DOHH2 (cell line): ENCODE measurements around the gene LONRF3.

Source experiments
- H3F3A ChIP-seq: fragments of 200-600 bp; sonication (generic), shearing (Covaris generic); 2 replicates; pipeline ENCODE4 v1.6.0; 2016; ENCODE audit warnings: antibody characterized with exemption, mild to moderate bottlenecking; ENCODE audit not compliant: control insufficient read depth, insufficient read depth
- H3K27ac ChIP-seq: fragments of 200-600 bp; sonication (generic); 2 replicates; pipeline ENCODE4 v1.5.1; 2014; ENCODE audit warnings: low read depth, mild to moderate bottlenecking, low read length, moderate library complexity
- H3K27me3 ChIP-seq: fragments of 200-600 bp; sonication (generic); 2 replicates; pipeline ENCODE4 v1.6.1; 2014; ENCODE audit warnings: mild to moderate bottlenecking, low read length, mixed read lengths; ENCODE audit not compliant: control insufficient read depth
- H3K36me3 ChIP-seq: fragments of 200-600 bp; sonication (generic); 2 replicates; pipeline ENCODE4 v1.6.1; 2014; ENCODE audit warnings: mild to moderate bottlenecking, low read length, moderate library complexity, mixed read lengths; ENCODE audit not compliant: control insufficient read depth
- H3K4me1 ChIP-seq: fragments of 200-600 bp; sonication (generic); 2 replicates; pipeline ENCODE4 v1.6.1; 2014; ENCODE audit warnings: mild to moderate bottlenecking, low read length, mixed read lengths; ENCODE audit not compliant: control insufficient read depth
- H3K4me2 ChIP-seq: fragments of 200-600 bp; sonication (generic); 2 replicates; pipeline ENCODE4 v1.6.0; 2014; ENCODE audit warnings: mild to moderate bottlenecking, low read length, moderate library complexity
- H3K4me3 ChIP-seq: fragments of 200-600 bp; sonication (generic); 2 replicates; pipeline ENCODE4 v1.5.1; 2014; ENCODE audit warnings: mild to moderate bottlenecking, low read length, mixed read lengths
- H3K79me2 ChIP-seq: fragments of 200-600 bp; sonication (generic); 2 replicates; pipeline ENCODE4 v1.6.1; 2014; ENCODE audit warnings: mild to moderate bottlenecking, low read length, mixed read lengths; ENCODE audit not compliant: control insufficient read depth
- H3K9me2 ChIP-seq: fragments of 200-600 bp; sonication (generic); replicated peaks from 2 replicates; pipeline ENCODE4 v1.6.1; 2014; ENCODE audit warnings: mild to moderate bottlenecking, low read length, mixed read lengths; ENCODE audit not compliant: control insufficient read depth
- H3K9me3 ChIP-seq: fragments of 200-600 bp; sonication (generic); 2 replicates; pipeline ENCODE4 v1.6.1; 2014; ENCODE audit warnings: antibody characterized with exemption, low read length, mixed read lengths; ENCODE audit not compliant: control insufficient read depth, insufficient read depth
- H4K20me1 ChIP-seq: fragments of 200-600 bp; sonication (generic); 2 replicates; pipeline ENCODE4 v1.6.0; 2014; ENCODE audit warnings: low read depth, mild to moderate bottlenecking, antibody characterized with exemption, low read length, moderate library complexity; ENCODE audit not compliant: control insufficient read depth, insufficient read depth
- EZH2phosphoT487 ChIP-seq: fragments of 200-600 bp; sonication (generic); IDR thresholded peaks from 2 replicates; pipeline ENCODE4 v1.6.1; 2017; ENCODE audit warnings: borderline replicate concordance, mild to moderate bottlenecking, antibody characterized with exemption, low read length, moderate library complexity, mixed read lengths
- TF ChIP-seq, protein P1 (sequence below): fragments of 200-600 bp; sonication (generic); IDR thresholded peaks from one replicate; pipeline ENCODE4 v1.5.1; 2014; ENCODE audit warnings: antibody characterized with exemption, mild to moderate bottlenecking, low read depth, low read length; ENCODE audit not compliant: poor library complexity, severe bottlenecking

Gene LONRF3

DNA sequence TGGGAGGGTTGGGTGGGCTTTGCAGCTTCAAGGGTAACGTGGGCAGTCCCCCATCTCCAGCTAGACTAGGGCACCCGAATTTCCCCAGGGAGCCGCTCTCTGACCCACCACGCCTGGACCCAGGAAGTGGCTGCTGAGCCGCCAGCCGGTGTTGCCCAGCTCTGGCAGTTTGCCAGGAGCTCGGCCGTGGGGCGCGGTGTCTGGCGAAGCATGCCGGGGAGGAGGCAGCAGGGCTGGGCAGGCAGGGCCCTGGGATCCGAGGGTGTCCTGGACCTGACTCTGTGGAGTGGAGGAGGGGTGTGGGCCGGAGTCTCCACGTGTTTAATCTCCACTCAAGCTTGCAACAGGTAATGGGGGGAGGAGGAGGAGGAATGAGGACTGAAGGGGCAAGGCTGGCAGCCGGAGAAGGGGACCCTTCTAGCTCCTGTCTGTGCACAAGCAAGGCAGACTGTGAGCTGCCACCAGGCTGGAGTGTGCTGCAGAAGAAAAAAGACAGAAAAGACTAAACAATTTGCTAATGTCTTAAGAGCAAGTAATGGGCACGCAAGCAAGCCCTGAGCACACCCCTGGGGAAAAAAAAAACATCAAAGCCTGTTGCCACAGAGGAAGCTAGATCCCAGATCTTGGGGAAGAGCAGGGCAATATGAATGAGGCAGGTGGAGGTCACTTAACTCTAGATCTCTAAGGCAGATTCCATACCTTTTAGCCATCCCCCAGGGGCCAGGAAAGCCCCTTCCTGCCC lies 2.4 kb downstream of the LONRF3 start:
- Histone ChIP-seq H3K27me3 (peaks cover 3% of the 10 kb centered on the region; the same call in 1 of the 2 replicates), H3K4me1 (no peaks in the 10 kb centered on the region), H3K36me3 (no peaks in the 10 kb centered on the region), H3K79me2 (no peaks in the 10 kb centered on the region), H3K9me3 (no peaks in the 10 kb centered on the region), H3K4me3 (no peak overlapping the region), H3K27ac (no peak overlapping the region), H3K9me2 (no peaks in the 10 kb centered on the region), H3F3A (no peaks in the 10 kb centered on the region), H4K20me1 (no peaks in the 10 kb centered on the region), H3K4me2 (peak overlapping the region; percentile 30; the same call in 1 of the 2 replicates)
- TF ChIP-seq, protein P1, sequence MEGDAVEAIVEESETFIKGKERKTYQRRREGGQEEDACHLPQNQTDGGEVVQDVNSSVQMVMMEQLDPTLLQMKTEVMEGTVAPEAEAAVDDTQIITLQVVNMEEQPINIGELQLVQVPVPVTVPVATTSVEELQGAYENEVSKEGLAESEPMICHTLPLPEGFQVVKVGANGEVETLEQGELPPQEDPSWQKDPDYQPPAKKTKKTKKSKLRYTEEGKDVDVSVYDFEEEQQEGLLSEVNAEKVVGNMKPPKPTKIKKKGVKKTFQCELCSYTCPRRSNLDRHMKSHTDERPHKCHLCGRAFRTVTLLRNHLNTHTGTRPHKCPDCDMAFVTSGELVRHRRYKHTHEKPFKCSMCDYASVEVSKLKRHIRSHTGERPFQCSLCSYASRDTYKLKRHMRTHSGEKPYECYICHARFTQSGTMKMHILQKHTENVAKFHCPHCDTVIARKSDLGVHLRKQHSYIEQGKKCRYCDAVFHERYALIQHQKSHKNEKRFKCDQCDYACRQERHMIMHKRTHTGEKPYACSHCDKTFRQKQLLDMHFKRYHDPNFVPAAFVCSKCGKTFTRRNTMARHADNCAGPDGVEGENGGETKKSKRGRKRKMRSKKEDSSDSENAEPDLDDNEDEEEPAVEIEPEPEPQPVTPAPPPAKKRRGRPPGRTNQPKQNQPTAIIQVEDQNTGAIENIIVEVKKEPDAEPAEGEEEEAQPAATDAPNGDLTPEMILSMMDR = no peak
- TF ChIP-seq EZH2phosphoT487 = no peak

DNA sequence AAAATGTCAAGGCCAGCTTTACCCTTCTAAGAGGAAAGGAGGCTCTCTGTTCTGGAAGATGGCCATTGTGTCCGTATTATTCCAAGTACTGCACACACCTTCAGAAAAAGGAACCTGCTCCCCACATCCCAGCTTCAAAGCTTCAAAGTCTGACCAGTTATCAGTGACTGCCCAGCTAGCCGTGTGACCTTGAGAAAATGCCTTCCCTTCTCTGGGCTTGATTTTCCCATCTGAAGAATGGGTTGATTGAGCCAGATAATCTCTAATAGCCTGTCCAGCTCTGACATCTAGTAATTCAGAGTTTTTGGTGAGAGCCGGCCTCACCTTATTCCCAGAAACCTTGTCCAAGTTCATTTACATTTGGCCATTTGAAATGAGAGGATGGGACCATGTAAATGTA lies 3.0 kb downstream of the LONRF3 start:
- no peaks in the 10 kb centered on the region for H4K20me1 ChIP-seq
- H3K79me2 ChIP-seq = no peaks in the 10 kb centered on the region
- H3K9me2 ChIP-seq = no peaks in the 10 kb centered on the region
- H3F3A ChIP-seq = no peaks in the 10 kb centered on the region
- H3K4me2 ChIP-seq = no peak overlapping the region
- H3K9me3 ChIP-seq = no peaks in the 10 kb centered on the region
- no peak overlapping the region for H3K27ac ChIP-seq
- TF ChIP-seq EZH2phosphoT487 = no peak
- TF ChIP-seq, protein P1 = no peak
- H3K27me3 ChIP-seq = peaks cover 3% of the 10 kb centered on the region; the same call in 1 of the 2 replicates
- H3K4me3 ChIP-seq = no peak overlapping the region
- H3K4me1 ChIP-seq = no peaks in the 10 kb centered on the region
- no peaks in the 10 kb centered on the region for H3K36me3 ChIP-seq

DNA sequence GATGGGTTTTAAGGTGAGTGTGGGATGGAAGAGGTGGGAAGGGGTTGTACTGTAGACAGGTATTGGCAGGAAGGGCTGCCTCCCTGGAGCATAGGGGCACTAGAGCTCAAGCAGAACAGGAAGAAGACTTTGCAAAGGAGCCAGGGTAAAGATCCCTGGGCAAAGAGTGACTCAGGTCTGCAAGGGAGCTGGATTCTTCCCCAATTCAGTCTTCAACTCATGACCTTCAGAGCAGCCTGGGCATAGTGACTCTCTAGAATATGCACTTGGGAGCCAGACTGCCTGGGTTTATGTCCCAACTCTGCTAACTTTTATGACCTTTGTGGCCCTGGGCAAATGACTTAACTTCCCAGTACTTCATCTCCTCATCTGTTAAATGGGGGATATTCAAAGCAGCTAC lies 4.0 kb downstream of the LONRF3 start:
- H3K36me3 ChIP-seq = no peaks in the 10 kb centered on the region
- no peaks in the 10 kb centered on the region for H3K4me1 ChIP-seq
- H3K27ac ChIP-seq = no peak overlapping the region
- peaks cover 3% of the 10 kb centered on the region; the same call in 1 of the 2 replicates for H3K27me3 ChIP-seq
- TF ChIP-seq, protein P1 = no peak
- TF ChIP-seq EZH2phosphoT487 = no peak
- no peak overlapping the region for H3K4me2 ChIP-seq
- H3F3A ChIP-seq = no peaks in the 10 kb centered on the region
- H3K79me2 ChIP-seq = no peaks in the 10 kb centered on the region
- no peaks in the 10 kb centered on the region for H3K9me3 ChIP-seq
- H3K9me2 ChIP-seq = no peaks in the 10 kb centered on the region
- no peak overlapping the region for H3K4me3 ChIP-seq
- no peaks in the 10 kb centered on the region for H4K20me1 ChIP-seq
